Measurements from ENCODE around the gene ARHGEF17. TPM values are rescaled to one million over a fixed set of nuclear protein-coding genes. Genes with fewer than 3 reads are reported as not detected.

ARHGEF17 gene
- total RNA-seq, 2 experiments from 2014 or later = 0.07 to 0.41 TPM

DNA sequence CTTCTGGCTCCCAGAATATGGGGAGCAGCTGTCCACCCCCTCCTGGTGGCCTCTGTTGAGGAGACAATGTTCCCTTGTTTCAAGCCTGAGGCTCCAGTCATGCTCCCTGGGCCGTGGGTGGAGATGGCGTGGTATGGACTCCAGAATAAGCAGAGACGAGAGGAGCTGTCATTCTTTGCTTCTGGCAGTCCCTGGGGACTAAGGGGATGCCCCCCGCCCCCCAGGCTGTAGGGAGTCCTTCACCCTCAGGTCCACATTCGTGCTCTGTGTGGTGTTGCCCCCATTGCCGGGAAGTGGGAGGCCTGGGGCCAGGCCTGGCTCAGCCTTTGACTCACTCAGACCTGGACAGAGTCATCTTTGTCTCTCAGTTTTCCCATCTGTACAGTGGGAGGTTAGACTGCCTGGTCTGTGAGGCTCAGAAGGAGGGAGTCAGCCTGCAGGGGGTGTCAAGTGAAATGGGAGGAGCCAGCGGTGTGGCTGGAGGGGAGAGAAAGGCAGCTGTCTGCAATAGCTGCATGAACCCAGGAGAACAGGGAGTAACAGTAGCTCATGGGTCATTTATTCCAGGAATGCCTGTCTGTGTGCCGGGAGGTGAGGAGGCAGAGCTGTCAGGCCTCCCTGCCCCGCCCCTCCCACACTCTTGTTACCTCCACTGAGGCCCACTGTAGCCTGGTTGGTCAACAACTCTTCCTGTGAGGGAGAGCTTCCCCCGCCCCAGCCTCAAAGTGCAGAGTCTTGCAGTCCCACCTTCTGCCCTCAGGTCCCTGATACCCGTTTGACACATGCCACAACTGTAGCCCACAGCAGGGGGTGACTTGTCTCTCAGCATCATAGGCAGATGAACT lies 6.3 kb downstream of the ARHGEF17 start:
- Mint-ChIP-seq H3K27me3 (peaks cover 7% of the 10 kb centered on the region), H3K4me3 (no peak overlapping the region), H3K36me3 (ENCODE audit: low read depth) (no peaks in the 10 kb centered on the region), H3K27ac (no peak overlapping the region), H3K4me1 (ENCODE audit: low read depth) (no peaks in the 10 kb centered on the region), H3K9me3 (no peaks in the 10 kb centered on the region)
- TF ChIP-seq, protein P1, sequence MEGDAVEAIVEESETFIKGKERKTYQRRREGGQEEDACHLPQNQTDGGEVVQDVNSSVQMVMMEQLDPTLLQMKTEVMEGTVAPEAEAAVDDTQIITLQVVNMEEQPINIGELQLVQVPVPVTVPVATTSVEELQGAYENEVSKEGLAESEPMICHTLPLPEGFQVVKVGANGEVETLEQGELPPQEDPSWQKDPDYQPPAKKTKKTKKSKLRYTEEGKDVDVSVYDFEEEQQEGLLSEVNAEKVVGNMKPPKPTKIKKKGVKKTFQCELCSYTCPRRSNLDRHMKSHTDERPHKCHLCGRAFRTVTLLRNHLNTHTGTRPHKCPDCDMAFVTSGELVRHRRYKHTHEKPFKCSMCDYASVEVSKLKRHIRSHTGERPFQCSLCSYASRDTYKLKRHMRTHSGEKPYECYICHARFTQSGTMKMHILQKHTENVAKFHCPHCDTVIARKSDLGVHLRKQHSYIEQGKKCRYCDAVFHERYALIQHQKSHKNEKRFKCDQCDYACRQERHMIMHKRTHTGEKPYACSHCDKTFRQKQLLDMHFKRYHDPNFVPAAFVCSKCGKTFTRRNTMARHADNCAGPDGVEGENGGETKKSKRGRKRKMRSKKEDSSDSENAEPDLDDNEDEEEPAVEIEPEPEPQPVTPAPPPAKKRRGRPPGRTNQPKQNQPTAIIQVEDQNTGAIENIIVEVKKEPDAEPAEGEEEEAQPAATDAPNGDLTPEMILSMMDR (IDR thresholded peaks at IDR 0.05) = no peak
- intact Hi-C loops (cut with micrococcal nuclease) = no loop called here
- DNase-seq = no peak
- peak; percentile 23 for ATAC-seq
- ChIA-PET CTCF (interaction anchor here (0.8 to 3.7 kb wide), 8 partner anchors 11 to 46 kb away, joined by 3 to 17 read pairs (median 4); no protein-coding TSS in a partner anchor), POLR2A (interaction anchor here (1.2 kb wide), 1 partner anchor 63 kb away, joined by 4 read pairs; no protein-coding TSS in a partner anchor)

DNA sequence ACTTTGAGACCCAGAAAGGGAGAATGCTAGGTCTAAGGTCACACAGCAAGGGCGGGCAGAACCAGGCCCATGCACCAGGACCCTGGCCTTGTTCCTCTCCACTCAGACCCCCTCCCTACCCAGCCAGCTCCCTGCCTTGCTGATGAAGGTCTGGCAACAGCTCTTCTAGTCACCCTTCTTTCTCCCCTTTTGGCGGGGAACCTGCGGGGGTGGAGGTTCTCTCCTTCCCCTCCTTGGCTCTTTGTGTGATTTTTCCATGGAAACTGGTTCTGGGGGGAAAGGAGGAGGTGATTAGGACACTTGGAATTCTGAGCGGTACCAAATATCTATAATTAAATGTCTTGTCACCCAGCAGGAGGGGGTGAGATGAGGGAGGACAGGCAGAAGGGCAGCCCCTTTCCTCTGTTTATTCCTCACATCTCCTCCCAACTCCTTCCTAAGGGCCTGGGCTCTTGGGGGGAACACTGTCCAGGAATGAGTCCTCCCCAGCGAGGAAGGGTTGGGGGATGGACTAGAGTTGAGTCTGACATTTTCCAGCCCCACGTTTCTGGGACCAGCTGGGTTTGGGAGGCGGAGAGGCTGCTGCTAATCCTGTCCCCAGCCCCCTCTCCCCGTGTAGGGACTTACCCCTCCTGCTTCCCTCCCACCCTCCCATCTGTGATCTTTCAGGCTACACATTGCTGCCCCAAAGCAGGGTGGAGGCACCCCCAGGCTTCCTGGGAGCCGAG lies 7.4 kb downstream of the ARHGEF17 start:
- H3K4me1 Mint-ChIP-seq (ENCODE audit: low read depth) = no peaks in the 10 kb centered on the region
- no peak overlapping the region for H3K27ac Mint-ChIP-seq
- POLR2A ChIA-PET = interaction anchor here (1.2 kb wide), 1 partner anchor 62 kb away, joined by 4 read pairs; no protein-coding TSS in a partner anchor

DNA sequence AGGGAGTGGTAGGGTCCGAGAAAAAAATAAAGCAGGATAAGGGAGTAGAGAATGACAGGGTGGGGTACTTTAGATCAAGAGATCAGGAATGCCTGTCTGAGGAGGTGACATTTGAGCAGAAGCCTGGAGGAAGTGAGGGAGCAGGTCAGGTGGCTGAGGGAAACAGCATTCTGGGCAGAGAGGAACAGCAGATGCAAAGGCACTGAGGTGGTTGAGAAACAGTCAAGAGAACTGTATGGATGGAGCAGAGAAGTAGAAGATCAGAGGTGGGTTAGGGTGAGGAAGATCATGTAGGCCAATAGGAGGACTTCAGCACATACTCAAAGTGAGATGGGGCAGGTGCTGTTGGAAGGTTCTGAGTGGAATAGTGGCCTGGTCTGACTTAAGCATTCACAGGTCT lies 8.3 kb downstream of the ARHGEF17 start:
- no peak overlapping the region for H3K27ac Mint-ChIP-seq
- no peaks in the 10 kb centered on the region for H3K4me1 Mint-ChIP-seq (ENCODE audit: low read depth)
- H3K36me3 Mint-ChIP-seq (ENCODE audit: low read depth) = no peaks in the 10 kb centered on the region
- ATAC-seq (no peak), DNase-seq (no peak)
- ChIA-PET POLR2A (no interaction called here), CTCF (interaction anchor here (0.9 to 1.2 kb wide), 2 partner anchors 10 to 19 kb away, joined by 4 read pairs; no protein-coding TSS in a partner anchor)
- no peak overlapping the region for H3K4me3 Mint-ChIP-seq
- intact Hi-C loops (cut with micrococcal nuclease) = no loop called here
- no peaks in the 10 kb centered on the region for H3K9me3 Mint-ChIP-seq
- no peaks in the 10 kb centered on the region for H3K27me3 Mint-ChIP-seq
- TF ChIP-seq, protein P1 (IDR thresholded peaks at IDR 0.05) = no peak

More for the DNA sequence above, 7.4 kb downstream of the ARHGEF17 start:
- ATAC-seq (no peak), DNase-seq (no peak)
- intact Hi-C loops (cut with micrococcal nuclease) = no loop called here
- H3K36me3 Mint-ChIP-seq (ENCODE audit: low read depth) = no peaks in the 10 kb centered on the region
- H3K27me3 Mint-ChIP-seq = no peaks in the 10 kb centered on the region
- CTCF ChIA-PET = interaction anchor here (0.8 to 1.8 kb wide), 4 partner anchors 17 to 36 kb away, joined by 4 read pairs; no protein-coding TSS in a partner anchor
- H3K9me3 Mint-ChIP-seq = no peaks in the 10 kb centered on the region
- TF ChIP-seq, protein P1 (IDR thresholded peaks at IDR 0.05) = no peak
- no peak overlapping the region for H3K4me3 Mint-ChIP-seq

DNA sequence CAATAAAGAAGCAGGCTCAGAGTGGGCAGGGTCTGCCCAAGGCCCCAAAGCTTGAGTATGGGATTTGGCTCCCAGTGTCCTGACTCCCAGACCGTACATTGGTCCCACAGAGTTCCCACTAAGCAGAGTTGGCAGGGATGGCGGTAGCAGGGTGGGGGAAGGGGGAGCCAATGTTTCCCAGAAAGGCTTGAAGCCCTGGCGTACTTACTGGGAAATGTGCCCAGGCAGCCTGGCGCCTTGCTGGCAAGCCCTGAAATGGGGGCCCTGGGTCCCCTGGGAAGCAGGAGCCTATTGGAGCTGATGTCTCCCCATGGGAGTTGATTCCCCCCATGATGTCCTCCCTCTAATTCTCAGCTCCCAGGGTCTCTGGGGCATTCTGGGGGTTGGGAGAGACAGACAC lies 9.3 kb downstream of the ARHGEF17 start:
- no peak for DNase-seq
- Mint-ChIP-seq H3K4me3 (no peak overlapping the region), H3K4me1 (ENCODE audit: low read depth) (peaks cover 4% of the 10 kb centered on the region), H3K9me3 (no peaks in the 10 kb centered on the region), H3K27ac (no peak overlapping the region), H3K36me3 (ENCODE audit: low read depth) (no peaks in the 10 kb centered on the region), H3K27me3 (no peaks in the 10 kb centered on the region)
- no peak for ATAC-seq
- intact Hi-C loops (cut with micrococcal nuclease) = no loop called here
- POLR2A ChIA-PET = interaction anchor here (0.9 kb wide), 1 partner anchor 23 kb away, joined by 3 read pairs; no protein-coding TSS in a partner anchor
- CTCF ChIA-PET = interaction anchor here (0.9 to 1.5 kb wide), 4 partner anchors 9 to 34 kb away, joined by 3 to 4 read pairs (median 3); partner anchors contain the start of gene ARHGEF17
- TF ChIP-seq, protein P1 (IDR thresholded peaks at IDR 0.05) = no peak
